Activated CD4-positive, alpha-beta T cell treated with anti-CD3 and anti-CD28 coated beads for 1 hour (primary cell): Measurements from ENCODE around the gene GOLGA6A.
"Not testable (repeated sequence)": the region's sequence is repeated elsewhere in the genome, so short reads cannot be mapped to it uniquely, and the experiment has no call there.

Source experiments
- DNase-seq: peaks from one replicate; pipeline ENCODE4 v3.0.0-alpha.2; 2020

The GOLGA6A gene

GRCh38 chr15:74099963-74100733 lies 17.8 kb upstream of the GOLGA6A start:
- DNase-seq: peak; percentile 37

GRCh38 chr15:74096753-74097474 lies 14.6 kb upstream of the GOLGA6A start:
- DNase-seq: not testable (repeated sequence)

DNA sequence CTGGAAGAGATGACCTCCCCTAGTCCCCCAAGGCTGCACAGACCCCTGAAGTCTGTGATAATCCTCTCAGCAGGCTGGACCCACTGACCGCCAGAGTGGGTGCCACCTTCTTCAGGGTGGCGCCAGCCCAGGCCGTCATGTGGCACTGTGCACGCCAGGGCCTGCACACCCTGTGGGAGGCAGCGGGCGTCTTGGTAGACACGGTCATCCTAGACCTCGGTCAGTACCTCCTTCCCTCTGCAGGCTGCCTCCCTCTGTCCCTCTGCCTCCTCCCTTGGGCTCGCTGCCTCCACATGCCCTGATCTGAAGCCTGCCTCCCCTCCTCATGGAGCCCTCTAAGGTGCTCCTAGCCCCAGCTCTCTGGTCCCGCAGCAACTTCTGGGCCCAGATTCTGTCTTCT lies 13.3 kb upstream of the GOLGA6A start:
- DNase-seq: not testable (repeated sequence)

GRCh38 chr15:74094567-74094966 lies 12.2 kb upstream of the GOLGA6A start:
- not testable (repeated sequence) for DNase-seq

GRCh38 chr15:74075781-74076180 lies 6.6 kb downstream of the GOLGA6A start:
- DNase-seq: not testable (repeated sequence)

DNA sequence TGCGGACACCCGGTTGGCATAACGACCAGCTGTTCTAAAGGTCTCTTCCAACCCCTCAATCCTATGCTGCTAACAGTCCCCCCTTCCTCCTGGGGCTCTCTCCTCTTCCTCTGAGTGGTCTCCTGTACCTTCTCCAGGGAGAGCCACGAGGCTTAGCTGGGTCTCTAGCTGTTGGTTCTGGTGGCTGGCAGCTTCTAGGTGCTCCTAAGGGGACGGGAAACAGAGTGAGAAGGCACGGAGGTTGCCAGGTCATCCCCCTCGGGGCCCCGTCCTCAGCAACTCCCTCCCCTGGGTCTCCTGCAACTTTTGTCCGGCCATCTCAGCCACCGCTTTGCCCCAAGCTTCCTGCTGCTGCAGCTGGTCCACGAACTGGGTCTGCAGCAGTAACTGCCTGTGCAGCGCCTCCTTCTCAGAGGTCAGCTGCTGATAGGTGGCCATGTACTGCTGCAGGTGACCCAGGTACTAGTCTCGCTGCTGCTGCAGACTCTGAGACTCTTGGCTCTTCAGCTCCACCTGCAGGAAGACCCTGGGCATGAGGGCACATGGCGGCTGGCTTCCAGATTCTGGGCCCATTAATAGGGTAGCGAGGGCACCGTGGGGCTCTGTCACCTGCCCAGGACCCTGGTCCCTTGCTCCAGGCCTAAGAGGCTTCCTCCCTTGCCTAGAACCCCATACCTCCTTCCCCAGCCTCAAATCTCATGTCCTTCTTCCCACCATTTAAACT lies 9.6 kb downstream of the GOLGA6A start:
- DNase-seq: not testable (repeated sequence)

DNA sequence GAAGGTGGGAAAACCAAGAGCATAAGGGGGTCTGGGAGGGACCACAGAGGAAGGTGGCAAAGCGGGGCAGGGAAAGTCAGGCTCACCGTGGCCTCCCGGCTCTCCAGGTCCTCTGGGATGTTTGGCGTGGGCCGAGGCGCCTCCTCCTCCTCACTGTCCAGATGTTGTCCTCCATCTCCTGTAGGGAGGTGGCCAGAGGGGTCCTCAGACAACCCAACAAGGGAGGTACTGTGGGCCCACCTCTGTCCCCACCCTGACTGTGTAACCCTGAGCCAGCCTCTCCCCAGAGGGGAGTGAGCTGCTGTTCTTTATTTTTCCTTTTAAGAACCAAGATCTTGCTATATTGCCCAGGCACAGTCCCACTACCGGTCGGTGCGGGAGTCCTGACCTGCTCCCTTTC lies 10.2 kb downstream of the GOLGA6A start:
- DNase-seq: not testable (repeated sequence)

DNA sequence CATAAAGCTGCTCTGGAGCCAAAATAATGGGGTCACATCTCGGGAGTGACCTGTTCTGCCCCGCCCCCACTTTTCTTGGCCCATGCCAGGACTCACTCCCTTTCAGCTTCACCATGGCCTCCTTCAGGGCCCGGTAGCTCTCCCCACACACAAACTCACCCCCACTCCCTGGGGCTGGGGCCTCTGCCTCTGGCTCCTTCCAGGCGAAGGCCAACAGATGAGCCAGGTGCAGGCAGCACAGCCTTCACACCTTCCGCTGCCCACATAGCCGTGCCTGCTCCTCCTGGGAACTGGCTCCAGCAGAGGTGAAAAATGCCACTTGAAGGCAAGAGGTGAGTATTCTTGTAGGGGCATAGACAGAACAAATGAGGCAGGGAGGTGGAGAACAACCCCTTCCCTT lies 10.7 kb downstream of the GOLGA6A start:
- DNase-seq: not testable (repeated sequence)

DNA sequence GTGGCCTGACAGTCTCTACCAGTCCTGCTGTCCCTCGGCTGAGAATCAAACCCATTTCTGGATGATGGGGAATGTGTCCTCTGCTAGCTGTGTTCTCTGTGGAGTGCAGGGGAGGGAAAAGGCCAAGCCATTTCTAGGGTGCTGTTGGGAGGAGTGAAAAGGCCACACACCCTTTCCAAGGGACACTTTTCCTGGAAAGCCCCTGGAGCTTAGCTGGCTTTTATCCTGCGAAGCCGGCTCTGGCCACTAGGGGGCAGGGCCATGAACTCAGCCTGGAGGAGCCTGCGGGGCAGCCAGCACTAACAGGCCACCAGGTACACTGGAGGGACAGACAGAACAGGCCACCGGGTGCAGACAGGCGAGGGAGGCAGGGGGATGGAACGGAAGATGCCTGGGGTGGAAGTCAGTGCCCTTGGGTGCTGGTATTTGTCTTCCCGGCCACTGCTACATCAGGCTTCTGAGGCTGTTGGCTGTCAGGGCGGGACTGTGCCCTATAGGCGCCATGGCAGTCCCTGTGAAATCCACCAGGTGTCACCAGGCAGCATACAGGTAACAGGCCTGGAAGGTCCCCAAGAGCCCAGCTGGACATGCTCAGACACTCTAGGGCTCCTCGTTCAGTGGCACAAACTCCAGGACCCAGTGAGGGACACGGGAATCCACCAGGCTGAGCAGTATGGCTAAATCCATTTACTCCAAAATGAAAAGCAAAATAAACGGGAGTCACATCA lies 16.5 kb downstream of the GOLGA6A start:
- DNase-seq: not testable (repeated sequence)

GRCh38 chr15:74064822-74065221 lies 17.5 kb downstream of the GOLGA6A start:
- not testable (repeated sequence) for DNase-seq

DNA sequence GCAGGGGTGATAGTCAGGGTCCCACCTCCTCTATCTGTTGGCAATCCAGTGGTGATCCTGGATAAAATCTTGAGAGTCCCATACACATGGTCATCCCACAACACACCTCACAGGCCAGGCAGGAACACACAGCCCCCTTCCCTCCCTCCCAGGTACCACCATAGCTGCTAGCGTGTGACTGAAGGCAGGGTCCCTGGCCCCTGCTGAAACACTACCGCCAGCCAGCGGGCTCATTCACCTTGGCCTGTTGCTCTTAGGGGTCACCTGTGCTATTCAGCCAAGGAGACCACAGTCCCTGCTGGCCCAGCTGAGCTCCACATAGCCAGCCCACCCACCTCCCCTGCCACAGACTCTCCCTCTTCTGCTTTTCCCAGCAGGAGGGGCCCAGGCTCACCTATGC lies 18.2 kb downstream of the GOLGA6A start:
- DNase-seq: not testable (repeated sequence)

GRCh38 chr15:74063425-74064146 lies 18.8 kb downstream of the GOLGA6A start:
- DNase-seq: not testable (repeated sequence)

GRCh38 chr15:74062671-74063070 lies 19.7 kb downstream of the GOLGA6A start:
- DNase-seq: no peak

DNA sequence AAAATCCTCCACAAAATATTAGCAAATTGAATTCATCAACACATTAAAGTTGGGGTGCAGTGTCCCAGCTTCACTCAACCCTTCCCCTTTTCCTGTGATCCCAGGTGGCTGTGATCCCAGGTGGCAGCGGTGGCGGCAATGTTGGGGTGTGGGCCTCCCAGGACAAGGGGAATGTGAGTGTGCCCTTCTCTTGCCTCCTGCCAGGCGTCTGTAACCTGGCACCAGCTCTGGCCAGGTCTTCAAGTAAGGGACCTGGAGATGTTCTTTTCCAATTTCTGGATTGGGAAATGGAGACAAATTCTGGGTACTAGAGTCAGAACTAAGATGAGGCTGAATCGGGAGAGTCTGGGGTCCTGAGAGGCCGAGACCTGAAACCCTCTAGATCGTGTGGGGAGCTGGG lies 20.1 kb downstream of the GOLGA6A start:
- DNase-seq: no peak

- DNase-seq: no peak
Observed at GRCh38 chr15:74060251-74060650, 22.1 kb downstream of the GOLGA6A start.

DNA sequence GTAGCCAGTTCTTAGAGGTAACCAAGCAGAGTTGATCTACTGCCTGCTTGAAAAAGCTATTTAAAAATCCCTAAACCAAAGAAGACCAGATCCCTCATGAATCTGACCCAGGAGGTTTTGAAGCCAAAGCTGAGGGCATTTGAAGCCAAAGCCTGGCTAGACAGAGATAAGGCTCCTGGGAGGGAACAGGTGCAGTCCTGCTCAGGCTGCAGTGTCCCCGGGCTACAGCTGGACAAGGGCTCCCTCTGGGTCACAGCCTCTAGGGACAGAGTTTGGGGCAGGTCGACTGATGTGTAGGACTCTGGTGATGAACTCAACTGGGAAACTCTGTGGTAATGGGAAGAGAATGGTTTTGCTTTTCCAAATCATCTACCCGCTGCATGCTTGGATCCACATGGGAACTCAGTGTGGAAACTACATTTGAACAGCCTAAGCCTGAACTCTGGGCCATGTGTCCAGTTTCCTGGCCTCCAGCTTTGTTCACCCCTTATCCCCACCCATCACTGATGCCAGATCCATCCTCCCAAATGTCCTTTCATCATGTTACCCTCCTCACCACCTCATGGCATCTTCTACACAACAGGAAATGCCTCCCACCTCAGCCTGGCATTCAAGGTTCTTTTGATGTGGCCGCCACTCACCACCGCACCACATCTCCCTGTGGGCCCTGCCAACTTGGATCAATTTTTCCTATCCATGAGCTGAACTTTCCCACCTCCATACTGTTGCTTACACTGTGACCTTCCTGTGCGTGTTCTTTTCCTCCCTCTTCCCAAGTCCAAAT lies 23.1 kb downstream of the GOLGA6A start:
- not testable (repeated sequence) for DNase-seq

- DNase-seq: not testable (repeated sequence)
Observed at GRCh38 chr15:74056330-74056729, 26.0 kb downstream of the GOLGA6A start.

- no peak for DNase-seq
Observed at GRCh38 chr15:74055804-74056203, 26.5 kb downstream of the GOLGA6A start.

- DNase-seq: peak; percentile 52
Observed at GRCh38 chr15:74053941-74054529, 28.3 kb downstream of the GOLGA6A start.

- no peak for DNase-seq
Observed at GRCh38 chr15:74053517-74053916, 28.8 kb downstream of the GOLGA6A start.
